Neural progenitor cell (in vitro differentiated cells): ENCODE data around the gene STK32B.

Source experiments
- EZH2 ChIP-seq: fragments of 200-600 bp; sonication (generic); IDR thresholded peaks from 2 replicates; pipeline ENCODE4 v1.6.1; 2017; ENCODE audit warnings: antibody characterized with exemption, mild to moderate bottlenecking, moderate library complexity
- EZH2phosphoT487 ChIP-seq: fragments of 200-600 bp; sonication (generic); IDR thresholded peaks from 2 replicates; pipeline ENCODE4 v1.6.1; 2017; ENCODE audit warnings: antibody characterized with exemption
- TF ChIP-seq, protein P1 (sequence below): fragments of 200-600 bp; sonication (generic); IDR thresholded peaks from 2 replicates; pipeline ENCODE4 v1.5.1; 2017; ENCODE audit warnings: antibody characterized with exemption, mild to moderate bottlenecking

DNA sequence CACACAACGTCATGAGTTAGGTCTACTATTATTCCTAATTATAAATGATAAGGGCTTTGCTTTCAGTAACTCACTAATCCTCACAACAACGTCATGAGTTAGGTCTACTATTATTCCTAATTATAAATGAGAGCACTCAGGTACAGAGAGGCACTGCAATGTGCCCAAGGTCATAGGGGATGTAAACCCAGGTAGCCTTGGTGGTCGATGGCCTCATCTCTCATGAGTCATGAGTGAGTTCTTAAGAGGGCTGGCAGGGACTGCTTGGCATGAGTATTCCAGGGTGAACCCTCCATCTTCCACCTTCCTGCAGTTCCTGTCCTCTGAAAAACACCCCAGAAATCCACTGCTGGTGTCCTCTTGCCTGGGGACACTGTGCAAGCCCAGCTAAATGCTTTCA is 317.1 kb downstream of the STK32B start:
- TF ChIP-seq EZH2 (no peak), EZH2phosphoT487 (no peak)
- TF ChIP-seq, protein P1, sequence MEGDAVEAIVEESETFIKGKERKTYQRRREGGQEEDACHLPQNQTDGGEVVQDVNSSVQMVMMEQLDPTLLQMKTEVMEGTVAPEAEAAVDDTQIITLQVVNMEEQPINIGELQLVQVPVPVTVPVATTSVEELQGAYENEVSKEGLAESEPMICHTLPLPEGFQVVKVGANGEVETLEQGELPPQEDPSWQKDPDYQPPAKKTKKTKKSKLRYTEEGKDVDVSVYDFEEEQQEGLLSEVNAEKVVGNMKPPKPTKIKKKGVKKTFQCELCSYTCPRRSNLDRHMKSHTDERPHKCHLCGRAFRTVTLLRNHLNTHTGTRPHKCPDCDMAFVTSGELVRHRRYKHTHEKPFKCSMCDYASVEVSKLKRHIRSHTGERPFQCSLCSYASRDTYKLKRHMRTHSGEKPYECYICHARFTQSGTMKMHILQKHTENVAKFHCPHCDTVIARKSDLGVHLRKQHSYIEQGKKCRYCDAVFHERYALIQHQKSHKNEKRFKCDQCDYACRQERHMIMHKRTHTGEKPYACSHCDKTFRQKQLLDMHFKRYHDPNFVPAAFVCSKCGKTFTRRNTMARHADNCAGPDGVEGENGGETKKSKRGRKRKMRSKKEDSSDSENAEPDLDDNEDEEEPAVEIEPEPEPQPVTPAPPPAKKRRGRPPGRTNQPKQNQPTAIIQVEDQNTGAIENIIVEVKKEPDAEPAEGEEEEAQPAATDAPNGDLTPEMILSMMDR: no peak
